ENCODE measurements around the gene EIF3M. TPM values are rescaled to one million over a fixed set of nuclear protein-coding genes. Genes with fewer than 3 reads are reported as not detected.

The EIF3M gene
- polyA plus RNA-seq, 1 donor from 2014 or later, result 333 TPM

- no peak overlapping the region for H3K27ac ChIP-seq (ENCODE audit: low read length)
- peak overlapping the region; percentile 97 for H3K4me2 ChIP-seq (ENCODE audit: low read length)
- H4K20me1 ChIP-seq (ENCODE audit: insufficient read depth), result no peaks in the 10 kb centered on the region
- H3K79me2 ChIP-seq (replicated peaks; ENCODE audit: insufficient read depth, low read length), result peaks cover 35% of the 10 kb centered on the region
- peak overlapping the region; percentile 82 for H3K9ac ChIP-seq (ENCODE audit: low read length)
- no peaks in the 10 kb centered on the region for H3K9me3 ChIP-seq (ENCODE audit: low read length)
- H2AFZ ChIP-seq (ENCODE audit: low read depth, low read length), result no peak overlapping the region
- H3K9me2 ChIP-seq (ENCODE audit: insufficient read depth, low read length), result no peaks in the 10 kb centered on the region
- TF ChIP-seq RAD21 (conservative IDR thresholded peaks at IDR 0.05) (no peak), EP300 (conservative IDR thresholded peaks at IDR 0.05; ENCODE audit: poor library complexity, severe bottlenecking) (no peak), SMC3 (conservative IDR thresholded peaks at IDR 0.05; ENCODE audit: poor library complexity) (no peak), REST (IDR thresholded peaks at IDR 0.05; ENCODE audit: borderline replicate concordance) (no peak), MXI1 (conservative IDR thresholded peaks at IDR 0.05; ENCODE audit: poor library complexity, severe bottlenecking) (no peak), CTCF (IDR thresholded peaks at IDR 0.05; ENCODE audit: poor library complexity, severe bottlenecking) (no peak)
- H3F3A ChIP-seq (ENCODE audit: insufficient read depth, low read length, poor library complexity, severe bottlenecking), result no peaks in the 10 kb centered on the region
- H3K36me3 ChIP-seq (ENCODE audit: insufficient read depth, low read length), result no peaks in the 10 kb centered on the region
- peak overlapping the region; percentile 88 for H3K4me3 ChIP-seq (ENCODE audit: low read length)
- H3K27me3 ChIP-seq (ENCODE audit: insufficient read depth, low read depth, low read length), result no peaks in the 10 kb centered on the region
These were observed 1.3 kb downstream of the EIF3M start for GRCh38 chr11:32584921-32585320.

GRCh38 chr11:32586576-32587190, 3.1 kb downstream of the EIF3M start:
- Histone ChIP-seq H4K20me1 (ENCODE audit: insufficient read depth) (no peaks in the 10 kb centered on the region), H3K27ac (ENCODE audit: low read length) (no peak overlapping the region), H2AFZ (ENCODE audit: low read depth, low read length) (no peak overlapping the region), H3K79me2 (replicated peaks; ENCODE audit: insufficient read depth, low read length) (peaks cover 35% of the 10 kb centered on the region), H3K9me3 (ENCODE audit: low read length) (no peaks in the 10 kb centered on the region), H3K4me2 (ENCODE audit: low read length) (no peak overlapping the region), H3K4me3 (ENCODE audit: low read length) (no peak overlapping the region), H3K27me3 (ENCODE audit: insufficient read depth, low read depth, low read length) (no peaks in the 10 kb centered on the region), H3K9ac (ENCODE audit: low read length) (no peak overlapping the region), H3K36me3 (ENCODE audit: insufficient read depth, low read length) (no peaks in the 10 kb centered on the region), H3K9me2 (ENCODE audit: insufficient read depth, low read length) (no peaks in the 10 kb centered on the region), H3F3A (ENCODE audit: insufficient read depth, low read length, poor library complexity, severe bottlenecking) (no peaks in the 10 kb centered on the region)
- TF ChIP-seq CTCF (IDR thresholded peaks at IDR 0.05; ENCODE audit: poor library complexity, severe bottlenecking), result peak; percentile 11
- TF ChIP-seq REST (IDR thresholded peaks at IDR 0.05; ENCODE audit: borderline replicate concordance), result no peak

Measured in neural cell (in vitro differentiated cells).